ENCODE data around the gene MYCBPAP.

MYCBPAP gene

DNA sequence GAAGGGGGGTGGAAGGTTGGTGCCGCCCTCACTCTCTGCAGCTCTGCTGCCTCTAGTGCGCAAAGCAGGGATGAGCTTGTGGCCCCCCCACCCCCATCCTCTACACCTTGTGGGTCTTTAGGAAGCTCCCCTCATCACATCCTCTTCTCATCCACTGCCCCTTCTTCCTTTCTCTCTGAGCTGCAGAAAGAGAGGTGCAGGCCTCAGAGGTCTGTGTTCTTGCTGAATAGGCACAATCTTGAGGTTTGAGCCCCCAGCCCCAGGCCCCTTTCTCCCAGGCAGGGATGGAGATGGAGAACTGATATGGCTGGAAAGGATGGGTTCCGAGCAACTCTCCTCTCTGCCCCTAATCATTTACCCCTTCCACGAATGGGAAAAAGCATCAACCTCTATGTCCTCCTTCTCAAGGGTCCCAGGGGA lies 54.9 kb downstream of the MYCBPAP start:
- H3K27ac Mint-ChIP-seq: no peak overlapping the region
- DNase-seq: no peak
- H3K4me1 Mint-ChIP-seq: peaks cover 74% of the 10 kb centered on the region
- H3K36me3 Mint-ChIP-seq (ENCODE audit: low read depth): no peaks in the 10 kb centered on the region
- no peaks in the 10 kb centered on the region for H3K9me3 Mint-ChIP-seq
- H3K27me3 Mint-ChIP-seq (ENCODE audit: low read depth, poor library complexity): peaks cover 89% of the 10 kb centered on the region
- no peak overlapping the region for H3K4me3 Mint-ChIP-seq
- TF ChIP-seq, protein P1, sequence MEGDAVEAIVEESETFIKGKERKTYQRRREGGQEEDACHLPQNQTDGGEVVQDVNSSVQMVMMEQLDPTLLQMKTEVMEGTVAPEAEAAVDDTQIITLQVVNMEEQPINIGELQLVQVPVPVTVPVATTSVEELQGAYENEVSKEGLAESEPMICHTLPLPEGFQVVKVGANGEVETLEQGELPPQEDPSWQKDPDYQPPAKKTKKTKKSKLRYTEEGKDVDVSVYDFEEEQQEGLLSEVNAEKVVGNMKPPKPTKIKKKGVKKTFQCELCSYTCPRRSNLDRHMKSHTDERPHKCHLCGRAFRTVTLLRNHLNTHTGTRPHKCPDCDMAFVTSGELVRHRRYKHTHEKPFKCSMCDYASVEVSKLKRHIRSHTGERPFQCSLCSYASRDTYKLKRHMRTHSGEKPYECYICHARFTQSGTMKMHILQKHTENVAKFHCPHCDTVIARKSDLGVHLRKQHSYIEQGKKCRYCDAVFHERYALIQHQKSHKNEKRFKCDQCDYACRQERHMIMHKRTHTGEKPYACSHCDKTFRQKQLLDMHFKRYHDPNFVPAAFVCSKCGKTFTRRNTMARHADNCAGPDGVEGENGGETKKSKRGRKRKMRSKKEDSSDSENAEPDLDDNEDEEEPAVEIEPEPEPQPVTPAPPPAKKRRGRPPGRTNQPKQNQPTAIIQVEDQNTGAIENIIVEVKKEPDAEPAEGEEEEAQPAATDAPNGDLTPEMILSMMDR (IDR thresholded peaks at IDR 0.05): no peak

DNA sequence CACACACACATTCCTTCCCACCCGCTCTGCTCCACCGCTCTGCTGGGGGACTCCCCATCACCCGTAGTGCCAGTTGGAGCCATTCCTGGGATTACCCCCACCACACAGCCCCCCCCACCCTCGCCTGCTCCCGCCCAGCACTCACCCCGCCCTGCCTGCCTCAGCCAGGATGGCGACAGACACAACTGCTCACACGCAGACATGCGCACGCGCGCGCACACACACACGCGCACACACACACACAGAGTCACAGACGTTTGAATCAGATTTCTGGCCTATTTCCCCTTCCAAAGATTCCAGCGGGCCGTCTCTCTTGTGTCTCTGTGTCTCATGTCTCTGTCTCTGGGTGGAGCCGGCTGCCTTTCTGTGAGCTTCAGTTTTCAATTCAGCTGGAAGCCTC lies 56.7 kb downstream of the MYCBPAP start:
- TF ChIP-seq, protein P1 (IDR thresholded peaks at IDR 0.05): no peak
- no peaks in the 10 kb centered on the region for H3K9me3 Mint-ChIP-seq
- H3K4me1 Mint-ChIP-seq: peaks cover 80% of the 10 kb centered on the region
- H3K27ac Mint-ChIP-seq: peak overlapping the region; percentile 69
- H3K36me3 Mint-ChIP-seq (ENCODE audit: low read depth): no peaks in the 10 kb centered on the region
- DNase-seq: no peak
- peak overlapping the region; percentile 60 for H3K4me3 Mint-ChIP-seq
- H3K27me3 Mint-ChIP-seq (ENCODE audit: low read depth, poor library complexity): peaks cover 74% of the 10 kb centered on the region

DNA sequence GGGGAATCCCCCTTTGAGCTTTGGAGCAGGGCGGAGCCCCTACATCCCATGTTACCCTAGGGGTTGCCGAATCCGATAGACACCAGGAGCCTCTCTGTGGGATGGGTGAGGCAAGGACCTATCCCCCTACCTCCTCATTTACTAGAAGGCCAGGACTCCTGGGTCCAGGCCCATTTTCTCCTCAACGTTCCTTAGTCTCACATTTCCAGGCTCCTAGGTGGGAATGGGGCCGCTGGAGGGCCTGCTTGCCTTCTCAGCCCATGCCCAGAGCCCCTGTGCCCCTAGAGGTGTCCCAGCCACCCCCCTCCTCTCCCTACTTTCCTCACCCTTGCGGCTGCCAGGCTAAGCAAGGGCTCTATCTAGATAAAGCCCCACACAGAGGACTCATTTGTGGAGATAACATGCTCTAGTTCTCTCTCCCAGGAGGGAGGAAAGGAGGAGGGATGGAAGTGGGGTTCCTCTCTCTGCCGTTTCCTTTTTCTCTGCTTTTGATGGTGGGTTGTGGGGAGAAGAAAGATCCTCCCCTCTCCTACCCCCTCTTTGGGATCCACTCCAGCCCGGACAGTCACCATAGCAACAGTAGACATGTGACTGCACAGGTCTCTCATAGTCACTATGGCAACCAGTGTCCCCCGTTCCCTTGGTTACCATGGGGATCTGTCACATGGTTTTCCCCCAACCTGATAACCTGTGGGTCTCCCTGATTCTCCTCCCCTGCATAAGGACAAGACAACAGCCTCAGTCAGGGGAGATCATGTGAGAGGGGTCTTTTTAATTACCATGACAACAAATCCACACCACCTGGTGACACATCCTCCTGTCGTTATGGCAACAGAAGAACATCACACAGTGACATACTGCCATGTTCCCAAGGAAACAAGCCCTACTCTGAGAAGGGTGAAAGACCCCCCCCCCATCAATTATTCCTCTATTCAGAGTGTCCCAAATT lies 57.4 kb downstream of the MYCBPAP start:
- DNase-seq: no peak
- Mint-ChIP-seq H3K4me3 (peak overlapping the region; percentile 53), H3K27me3 (ENCODE audit: low read depth, poor library complexity) (peaks cover 69% of the 10 kb centered on the region), H3K27ac (no peak overlapping the region), H3K9me3 (no peaks in the 10 kb centered on the region), H3K36me3 (ENCODE audit: low read depth) (no peaks in the 10 kb centered on the region), H3K4me1 (peaks cover 83% of the 10 kb centered on the region)
- TF ChIP-seq, protein P1 (IDR thresholded peaks at IDR 0.05): no peak

DNA sequence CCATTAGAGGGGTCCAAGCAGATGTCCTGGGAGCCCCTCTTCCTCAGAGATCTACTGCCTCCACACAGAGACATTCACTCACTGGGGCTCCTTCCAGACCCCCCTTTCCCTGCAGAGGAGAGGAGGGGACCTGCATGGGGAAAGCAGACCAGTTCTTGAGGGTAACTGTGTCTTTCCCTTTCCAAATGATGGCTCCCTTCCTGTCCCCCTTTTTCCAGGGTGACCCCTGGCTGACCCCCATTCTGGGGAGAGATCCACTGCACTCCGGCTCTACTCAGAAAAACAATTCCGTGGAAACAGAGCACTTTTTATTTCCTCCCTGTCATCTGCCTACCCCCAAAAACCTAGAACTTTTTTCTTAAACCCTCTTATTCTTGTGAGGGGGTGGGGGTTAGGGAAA lies 58.6 kb downstream of the MYCBPAP start:
- no peak for DNase-seq
- no peaks in the 10 kb centered on the region for H3K36me3 Mint-ChIP-seq (ENCODE audit: low read depth)
- no peak overlapping the region for H3K4me3 Mint-ChIP-seq
- TF ChIP-seq, protein P1 (IDR thresholded peaks at IDR 0.05): no peak
- peaks cover 65% of the 10 kb centered on the region for H3K27me3 Mint-ChIP-seq (ENCODE audit: low read depth, poor library complexity)
- peaks cover 94% of the 10 kb centered on the region for H3K4me1 Mint-ChIP-seq
- no peak overlapping the region for H3K27ac Mint-ChIP-seq
- H3K9me3 Mint-ChIP-seq: no peaks in the 10 kb centered on the region

DNA sequence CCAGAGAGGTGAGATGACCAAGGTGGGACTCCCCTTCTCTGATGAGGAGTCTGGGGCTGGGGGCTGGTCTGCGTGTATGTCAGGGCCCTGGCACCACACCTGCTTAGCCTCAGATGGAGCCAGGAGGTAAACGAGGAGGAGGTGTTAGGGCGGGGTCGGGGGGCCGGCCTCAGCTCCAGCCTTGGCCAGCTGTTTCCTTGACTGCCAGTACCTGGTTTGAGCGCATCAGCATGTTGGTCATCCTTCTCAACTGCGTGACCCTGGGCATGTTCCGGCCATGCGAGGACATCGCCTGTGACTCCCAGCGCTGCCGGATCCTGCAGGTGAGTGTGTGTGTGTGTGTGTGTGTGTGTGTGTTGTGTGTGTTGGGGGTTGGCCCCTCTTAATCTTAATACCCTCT lies 60.4 kb downstream of the MYCBPAP start:
- H3K4me3 Mint-ChIP-seq: no peak overlapping the region
- H3K36me3 Mint-ChIP-seq (ENCODE audit: low read depth): no peaks in the 10 kb centered on the region
- H3K9me3 Mint-ChIP-seq: no peaks in the 10 kb centered on the region
- DNase-seq: no peak
- H3K4me1 Mint-ChIP-seq: peaks cover 88% of the 10 kb centered on the region
- H3K27me3 Mint-ChIP-seq (ENCODE audit: low read depth, poor library complexity): peaks cover 47% of the 10 kb centered on the region
- H3K27ac Mint-ChIP-seq: no peak overlapping the region
- TF ChIP-seq, protein P1 (IDR thresholded peaks at IDR 0.05): no peak

DNA sequence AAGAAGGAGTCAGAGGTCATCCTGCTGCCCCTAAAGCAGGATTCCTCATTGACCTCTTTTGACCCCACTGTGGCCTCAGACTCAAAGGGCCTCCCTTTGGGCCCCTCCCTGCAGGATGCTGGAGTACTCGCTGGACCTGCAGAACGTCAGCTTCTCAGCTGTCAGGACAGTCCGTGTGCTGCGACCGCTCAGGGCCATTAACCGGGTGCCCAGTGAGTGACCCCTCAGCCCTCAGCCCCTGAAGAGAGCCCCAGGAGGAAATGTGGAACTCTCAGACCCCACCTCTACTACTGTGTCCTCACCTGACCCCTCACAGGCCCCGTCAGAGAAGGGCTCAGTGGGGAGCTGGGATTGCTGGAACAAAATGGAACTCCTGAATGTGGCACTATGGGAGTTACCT lies 61.4 kb downstream of the MYCBPAP start:
- peaks cover 38% of the 10 kb centered on the region for H3K27me3 Mint-ChIP-seq (ENCODE audit: low read depth, poor library complexity)
- H3K4me1 Mint-ChIP-seq: peaks cover 87% of the 10 kb centered on the region
- H3K4me3 Mint-ChIP-seq: peak overlapping the region; percentile 23
- DNase-seq: no peak
- H3K36me3 Mint-ChIP-seq (ENCODE audit: low read depth): no peaks in the 10 kb centered on the region
- H3K9me3 Mint-ChIP-seq: no peaks in the 10 kb centered on the region
- TF ChIP-seq, protein P1 (IDR thresholded peaks at IDR 0.05): no peak
- H3K27ac Mint-ChIP-seq: peak overlapping the region; percentile 83
